ENCODE data around the gene GAL3ST3. TPM values are rescaled to one million over a fixed set of nuclear protein-coding genes. Genes with fewer than 3 reads are reported as not detected.
A peak's percentile ranks its signal among the peaks of the same experiment; 100 is the strongest.
"Not testable (repeated sequence)": the region's sequence is repeated elsewhere in the genome, so short reads cannot be mapped to it uniquely, and the experiment has no call there.

The GAL3ST3 gene
- not detected in 2 replicates for total RNA-seq (2013; cell fraction: nucleolus; rRNA removed)
- total RNA-seq (2014; rRNA removed) (not detected in 2 replicates), total RNA-seq (2014; rRNA removed; fragmentation: Illumina TruSeq; extraction: Trizol) (not detected in 2 replicates), total RNA-seq (2021) (not detected in 2 replicates), polyA plus RNA-seq (2011; rRNA removed) (not detected in 2 replicates), polyA plus RNA-seq (2014; fragmentation: Illumina TruSeq; extraction: Trizol) (not detected in 2 replicates), polyA plus RNA-seq (2014; fragmentation: Nextera tagmentation; extraction: Ambion mirVana) (not detected), polyA plus RNA-seq (2014; rRNA removed) (0.06 and 0.15 TPM in 2 replicates), polyA plus RNA-seq (2016; fragmentation: Nextera tagmentation; extraction: Ambion mirVana) (under 1 TPM in 1 of 2 experiments, not detected in 1; 0.12 TPM), polyA minus RNA-seq (2011; rRNA and poly(A)+ RNA removed) (not detected in 2 replicates), Bru-seq, nascent RNA (percentile 14 among the genes with signal in this experiment), BruChase-seq, experiment 1, labeled RNA remaining after a 6-hour chase (percentile 15 among the genes with signal in this experiment), BruChase-seq, experiment 2, labeled RNA remaining after a 2-hour chase (percentile 22 among the genes with signal in this experiment)
- not detected for polyA plus RNA-seq (2011; ENCODE audit: low read depth)
- not detected in 2 replicates for polyA plus RNA-seq (2011; cell fraction: cytosol; rRNA removed)
- polyA plus RNA-seq (2011; cell fraction: nucleus; rRNA removed): 0.10 TPM in 1 of 2 replicates, not detected in the other
- not detected in 2 replicates for polyA plus RNA-seq (2012)
- not detected in 2 replicates for polyA minus RNA-seq (2011; cell fraction: cytosol; rRNA and poly(A)+ RNA removed)
- polyA minus RNA-seq (2011; cell fraction: nucleus; rRNA and poly(A)+ RNA removed): not detected in 2 replicates
- long read RNA-seq, experiment 1: 0 reads
- long read RNA-seq, experiment 2: 0 reads

- ChIA-PET POLR2A (interaction anchor here (0.6 kb wide), 1 partner anchor 48 kb away, joined by 14 read pairs; no protein-coding TSS in a partner anchor), CTCF (interaction anchor here (1.1 to 5.0 kb wide), 3 partner anchors 19 to 46 kb away, joined by 3 to 43 read pairs (median 3); partner anchors contain the start of genes BANF1 and CATSPER1), SMC1A (ENCODE audit: uncharacterized antibody, unreplicated experiment) (no interaction called here), RAD21 (ENCODE audit: unreplicated experiment) (no interaction called here)
- Histone ChIP-seq H3K27me3 (replicated peaks in 1 of 2; ENCODE audit: control insufficient read depth in 2 of 2, insufficient read depth in 2 of 2, low read length in 1 of 2) (no peaks in the 10 kb centered on the region), H3K79me2 (ENCODE audit: control insufficient read depth, insufficient read depth, low read length) (peaks cover 16% of the 10 kb centered on the region), H3K36me3 (ENCODE audit: control insufficient read depth in 2 of 2, insufficient read depth in 2 of 2, low read length in 1 of 2) (no peaks in the 10 kb centered on the region), H3K9ac (ENCODE audit: control insufficient read depth, insufficient read depth, low read length) (no peak within 1 kb of the TSS), H3K9me3 (replicated peaks; ENCODE audit: control insufficient read depth, insufficient read depth, low read length) (no peaks in the 10 kb centered on the region), H3K4me1 (ENCODE audit: control insufficient read depth, insufficient read depth, low read length) (peaks cover 17% of the 10 kb centered on the region), H3K27ac (ENCODE audit: control insufficient read depth, insufficient read depth) (no peak within 1 kb of the TSS), H3K4me2 (ENCODE audit: control insufficient read depth, insufficient read depth) (no peak within 1 kb of the TSS), H4K20me1 (ENCODE audit: control insufficient read depth, insufficient read depth) (no peaks in the 10 kb centered on the region), H2AFZ (ENCODE audit: control insufficient read depth, low read depth, low read length) (no peak within 1 kb of the TSS), H3K4me3 (no peak within 1 kb of the TSS)
- no peak for FAIRE-seq
- no TSS peak for BruUV-seq (replicated peaks)
- in situ Hi-C loops (cut with MboI) (no loop called here), intact Hi-C loops (cut with micrococcal nuclease; ENCODE audit: unreplicated experiment) (no loop called here)
- 33% methylated on average over 25 of the region's 39 CpGs for WGBS (ENCODE audit: insufficient coverage, insufficient replicate concordance, low lambda C conversion rate, missing lambda C conversion rate)
- no peak for ATAC-seq
- TF ChIP-seq MEF2A (IDR thresholded peaks at IDR 0.05; ENCODE audit: insufficient read depth, low read depth, low read length) (no peak), NR2C2 (IDR thresholded peaks at IDR 0.05; ENCODE audit: borderline replicate concordance, control insufficient read depth, insufficient read length, low read depth) (no peak), ATF7 (IDR thresholded peaks at IDR 0.05; ENCODE audit: low read depth) (no peak)
- DNase-seq (ENCODE audit: low read depth, low spot score): no peak
These were observed at the start of gene GAL3ST3 for GRCh38 chr11:66048547-66049323. Gene GAL3ST3, minus strand, starts transcription at chr11:66049161. Its CDS starts 3,746 bp downstream, at chr11:66045415.

DNA sequence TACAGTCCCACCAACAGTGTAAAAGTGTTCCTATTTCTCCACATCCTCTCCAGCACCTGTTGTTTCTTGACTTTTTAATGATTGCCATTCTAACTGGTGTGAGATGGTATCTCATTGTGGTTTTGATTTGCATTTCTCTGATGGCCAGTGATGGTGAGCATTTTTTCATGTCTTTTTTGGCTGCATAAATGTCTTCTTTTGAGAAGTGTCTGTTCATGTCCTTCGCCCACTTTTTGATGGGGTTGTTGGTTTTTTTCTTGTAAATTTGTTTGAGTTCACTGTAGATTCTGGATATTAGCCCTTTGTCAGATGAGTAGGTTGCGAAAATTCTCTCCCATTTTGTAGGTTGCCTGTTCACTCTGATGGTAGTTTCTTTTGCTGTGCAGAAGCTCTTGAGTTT lies 43.2 kb upstream of the GAL3ST3 start:
- POLR2A ChIA-PET; BruUV-seq (replicated peaks); H3K36me3 ChIP-seq (ENCODE audit: control insufficient read depth in 2 of 2, insufficient read depth in 2 of 2, low read length in 1 of 2); intact Hi-C loops (cut with micrococcal nuclease; ENCODE audit: unreplicated experiment); DNase-seq (ENCODE audit: low read depth, low spot score); H3K27me3 ChIP-seq (replicated peaks in 1 of 2; ENCODE audit: control insufficient read depth in 2 of 2, insufficient read depth in 2 of 2, low read length in 1 of 2); in situ Hi-C loops (cut with MboI); H3K4me3 ChIP-seq; CTCF ChIA-PET; ATAC-seq; H4K20me1 ChIP-seq (ENCODE audit: control insufficient read depth, insufficient read depth); H2AFZ ChIP-seq (ENCODE audit: control insufficient read depth, low read depth, low read length); FAIRE-seq; H3K9me3 ChIP-seq (replicated peaks; ENCODE audit: control insufficient read depth, insufficient read depth, low read length); RAD21 ChIA-PET (ENCODE audit: unreplicated experiment); H3K4me2 ChIP-seq (ENCODE audit: control insufficient read depth, insufficient read depth); H3K9ac ChIP-seq (ENCODE audit: control insufficient read depth, insufficient read depth, low read length); H3K27ac ChIP-seq (ENCODE audit: control insufficient read depth, insufficient read depth); SMC1A ChIA-PET (ENCODE audit: uncharacterized antibody, unreplicated experiment): not testable (repeated sequence)
- Histone ChIP-seq H3K4me1 (ENCODE audit: control insufficient read depth, insufficient read depth, low read length) (peaks cover 15% of the 10 kb centered on the region), H3K79me2 (ENCODE audit: control insufficient read depth, insufficient read depth, low read length) (peaks cover 34% of the 10 kb centered on the region)
- 100% methylated on average over 1 of the region's 2 CpGs for WGBS (ENCODE audit: insufficient coverage, insufficient replicate concordance, low lambda C conversion rate, missing lambda C conversion rate)
